ENCODE measurements around the gene LANCL2.
A peak's percentile ranks its signal among the peaks of the same experiment; 100 is the strongest.

LANCL2 gene

DNA sequence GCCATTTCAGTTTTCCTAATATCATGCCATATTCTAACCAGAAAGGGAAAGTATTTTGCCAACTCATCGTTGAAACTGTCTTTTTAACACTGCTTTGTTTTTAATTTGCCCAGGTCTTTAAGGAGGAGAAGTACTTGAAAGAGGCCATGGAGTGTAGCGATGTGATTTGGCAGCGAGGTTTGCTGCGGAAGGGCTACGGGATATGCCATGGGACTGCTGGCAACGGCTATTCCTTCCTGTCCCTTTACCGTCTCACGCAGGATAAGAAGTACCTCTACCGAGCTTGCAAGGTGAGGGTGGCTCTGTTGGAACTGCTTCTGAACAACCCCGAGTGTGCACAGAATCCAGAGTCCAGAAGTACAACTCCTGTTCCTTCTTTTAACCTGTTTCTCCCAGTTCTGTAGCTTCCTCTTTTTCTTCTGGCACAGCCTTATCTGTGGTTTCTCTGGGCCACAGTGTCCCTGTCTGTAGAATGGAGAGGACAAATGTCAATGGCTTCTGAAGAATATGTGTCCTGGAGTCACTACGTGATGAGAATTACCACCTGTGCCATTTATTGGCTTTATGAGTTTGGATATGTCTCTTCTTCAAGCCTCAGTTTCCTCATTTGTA is 60.1 kb downstream of the LANCL2 start:
- H3K36me3 ChIP-seq (ENCODE audit: control insufficient read depth, insufficient read depth, low read length) = peaks cover 13% of the 10 kb centered on the region
- no peak overlapping the region for H3K9ac ChIP-seq (ENCODE audit: low read depth, low read length)
- no peaks in the 10 kb centered on the region for H3K27me3 ChIP-seq (ENCODE audit: control insufficient read depth, insufficient read depth, low read length)
- H3K27ac ChIP-seq (ENCODE audit: low read depth, low read length) = no peak overlapping the region
- H3K4me3 ChIP-seq (ENCODE audit: low read depth, low read length) = no peak overlapping the region
- no peaks in the 10 kb centered on the region for H3K9me3 ChIP-seq (ENCODE audit: control insufficient read depth, insufficient read depth, low read length)
- peaks cover 22% of the 10 kb centered on the region for H3K4me1 ChIP-seq (ENCODE audit: control insufficient read depth, insufficient read depth, low read length)

DNA sequence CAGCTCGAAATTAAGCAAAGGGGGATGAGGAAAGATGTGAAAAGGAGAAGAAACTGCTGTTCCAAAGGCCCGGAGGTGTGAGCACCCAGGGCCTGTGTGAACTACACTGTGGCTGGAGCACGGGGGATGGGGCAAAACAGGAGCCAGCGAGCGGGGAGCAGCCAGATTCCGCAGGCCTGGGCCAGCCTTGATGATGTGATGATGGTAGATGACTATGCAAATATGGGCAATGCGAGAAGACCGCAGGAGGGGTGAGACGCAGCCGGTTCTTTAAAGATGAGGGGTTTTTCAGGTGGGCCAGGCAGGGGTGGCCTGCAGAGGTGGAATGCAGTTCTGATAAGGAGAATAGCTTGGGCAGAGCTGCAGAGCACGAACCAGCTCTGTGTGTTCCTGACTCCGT is 61.5 kb downstream of the LANCL2 start:
- no peak overlapping the region for H3K9ac ChIP-seq (ENCODE audit: low read depth, low read length)
- H3K9me3 ChIP-seq (ENCODE audit: control insufficient read depth, insufficient read depth, low read length) = no peaks in the 10 kb centered on the region
- H3K27me3 ChIP-seq (ENCODE audit: control insufficient read depth, insufficient read depth, low read length) = no peaks in the 10 kb centered on the region
- peak overlapping the region; percentile 21 for H3K27ac ChIP-seq (ENCODE audit: low read depth, low read length)
- no peak overlapping the region for H3K4me3 ChIP-seq (ENCODE audit: low read depth, low read length)
- peaks cover 16% of the 10 kb centered on the region for H3K4me1 ChIP-seq (ENCODE audit: control insufficient read depth, insufficient read depth, low read length)
- H3K36me3 ChIP-seq (ENCODE audit: control insufficient read depth, insufficient read depth, low read length) = peaks cover 19% of the 10 kb centered on the region

- Histone ChIP-seq H3K27me3 (ENCODE audit: control insufficient read depth, insufficient read depth, low read length) (no peaks in the 10 kb centered on the region), H3K4me1 (ENCODE audit: control insufficient read depth, insufficient read depth, low read length) (peaks cover 16% of the 10 kb centered on the region), H3K9me3 (ENCODE audit: control insufficient read depth, insufficient read depth, low read length) (no peaks in the 10 kb centered on the region), H3K9ac (ENCODE audit: low read depth, low read length) (no peak overlapping the region), H3K36me3 (ENCODE audit: control insufficient read depth, insufficient read depth, low read length) (peaks cover 19% of the 10 kb centered on the region), H3K27ac (ENCODE audit: low read depth, low read length) (no peak overlapping the region), H3K4me3 (ENCODE audit: low read depth, low read length) (no peak overlapping the region)
Measured at GRCh38 chr7:55427342-55427741, 62.2 kb downstream of the LANCL2 start.

DNA sequence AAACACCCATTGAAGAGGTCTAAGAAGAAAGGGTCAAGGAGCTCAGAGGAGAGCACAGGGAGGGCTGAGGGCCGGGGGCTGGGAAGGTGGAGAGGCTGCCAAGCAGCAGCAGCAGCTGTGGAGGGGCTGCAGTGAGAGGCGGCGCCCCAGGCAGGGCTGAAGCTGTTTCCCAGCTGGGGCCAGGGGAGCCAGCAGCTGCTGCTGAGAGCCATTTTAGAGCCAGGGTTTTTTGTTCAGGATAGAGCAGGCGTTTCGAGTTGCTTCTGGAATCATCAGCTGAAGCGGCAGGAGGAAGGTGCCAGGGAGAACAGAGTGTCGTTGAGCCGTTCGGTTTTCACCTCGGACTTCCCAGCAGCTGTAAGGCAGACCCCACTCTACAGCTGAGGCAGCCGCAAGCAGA is 62.7 kb downstream of the LANCL2 start:
- H3K36me3 ChIP-seq (ENCODE audit: control insufficient read depth, insufficient read depth, low read length) = peaks cover 19% of the 10 kb centered on the region
- H3K27ac ChIP-seq (ENCODE audit: low read depth, low read length) = no peak overlapping the region
- no peaks in the 10 kb centered on the region for H3K27me3 ChIP-seq (ENCODE audit: control insufficient read depth, insufficient read depth, low read length)
- no peaks in the 10 kb centered on the region for H3K9me3 ChIP-seq (ENCODE audit: control insufficient read depth, insufficient read depth, low read length)
- no peak overlapping the region for H3K4me3 ChIP-seq (ENCODE audit: low read depth, low read length)
- H3K9ac ChIP-seq (ENCODE audit: low read depth, low read length) = no peak overlapping the region
- H3K4me1 ChIP-seq (ENCODE audit: control insufficient read depth, insufficient read depth, low read length) = peaks cover 16% of the 10 kb centered on the region

GRCh38 chr7:55429835-55430499 is 64.8 kb downstream of the LANCL2 start:
- Histone ChIP-seq H3K27ac (ENCODE audit: low read depth, low read length) (no peak overlapping the region), H3K27me3 (ENCODE audit: control insufficient read depth, insufficient read depth, low read length) (no peaks in the 10 kb centered on the region), H3K9me3 (ENCODE audit: control insufficient read depth, insufficient read depth, low read length) (no peaks in the 10 kb centered on the region), H3K4me3 (ENCODE audit: low read depth, low read length) (no peak overlapping the region), H3K4me1 (ENCODE audit: control insufficient read depth, insufficient read depth, low read length) (peaks cover 13% of the 10 kb centered on the region), H3K36me3 (ENCODE audit: control insufficient read depth, insufficient read depth, low read length) (peaks cover 19% of the 10 kb centered on the region), H3K9ac (ENCODE audit: low read depth, low read length) (no peak overlapping the region)

- H3K27ac ChIP-seq (ENCODE audit: low read depth, low read length) = no peak overlapping the region
- no peaks in the 10 kb centered on the region for H3K9me3 ChIP-seq (ENCODE audit: control insufficient read depth, insufficient read depth, low read length)
- peaks cover 4% of the 10 kb centered on the region; the same call in 1 of the 2 replicates for H3K4me1 ChIP-seq (ENCODE audit: control insufficient read depth, insufficient read depth, low read length)
- H3K9ac ChIP-seq (ENCODE audit: low read depth, low read length) = no peak overlapping the region
- no peaks in the 10 kb centered on the region for H3K27me3 ChIP-seq (ENCODE audit: control insufficient read depth, insufficient read depth, low read length)
- no peak overlapping the region for H3K4me3 ChIP-seq (ENCODE audit: low read depth, low read length)
- H3K36me3 ChIP-seq (ENCODE audit: control insufficient read depth, insufficient read depth, low read length) = peaks cover 10% of the 10 kb centered on the region
Measured at GRCh38 chr7:55431898-55432297, 66.8 kb downstream of the LANCL2 start.

- Histone ChIP-seq H3K9ac (ENCODE audit: low read depth, low read length) (no peak overlapping the region), H3K4me3 (ENCODE audit: low read depth, low read length) (no peak overlapping the region), H3K27me3 (ENCODE audit: control insufficient read depth, insufficient read depth, low read length) (no peaks in the 10 kb centered on the region), H3K4me1 (ENCODE audit: control insufficient read depth, insufficient read depth, low read length) (no peaks in the 10 kb centered on the region), H3K27ac (ENCODE audit: low read depth, low read length) (no peak overlapping the region), H3K36me3 (ENCODE audit: control insufficient read depth, insufficient read depth, low read length) (peaks cover 10% of the 10 kb centered on the region), H3K9me3 (ENCODE audit: control insufficient read depth, insufficient read depth, low read length) (no peaks in the 10 kb centered on the region)
Measured at GRCh38 chr7:55432506-55432905, 67.4 kb downstream of the LANCL2 start.

- no peaks in the 10 kb centered on the region for H3K9me3 ChIP-seq (ENCODE audit: control insufficient read depth, insufficient read depth, low read length)
- no peaks in the 10 kb centered on the region for H3K27me3 ChIP-seq (ENCODE audit: control insufficient read depth, insufficient read depth, low read length)
- H3K27ac ChIP-seq (ENCODE audit: low read depth, low read length) = no peak overlapping the region
Measured at GRCh38 chr7:55432939-55433784, 68.0 kb downstream of the LANCL2 start.

DNA sequence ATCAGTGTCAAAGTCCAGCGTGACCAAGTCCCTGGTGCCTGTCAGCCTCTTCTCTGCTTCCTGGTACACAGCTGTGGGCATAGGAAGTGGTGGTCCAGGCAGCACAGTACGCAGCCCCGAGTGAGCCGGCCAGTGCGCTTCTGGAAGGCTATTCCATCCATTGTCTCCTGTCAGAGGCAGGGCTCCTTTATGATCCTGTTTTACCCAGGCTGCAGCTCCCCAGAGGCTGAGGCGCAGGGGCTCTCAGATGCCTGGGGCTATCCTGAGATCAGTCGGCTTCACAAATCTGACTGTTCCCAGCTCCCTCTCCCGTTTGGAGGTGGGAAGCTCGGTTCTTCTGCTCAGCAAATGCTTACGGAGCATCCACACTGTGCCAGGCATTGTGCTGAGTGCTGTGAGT is 70.3 kb downstream of the LANCL2 start:
- no peak overlapping the region for H3K27ac ChIP-seq (ENCODE audit: low read depth, low read length)
- H3K4me3 ChIP-seq (ENCODE audit: low read depth, low read length) = no peak overlapping the region
- no peaks in the 10 kb centered on the region for H3K4me1 ChIP-seq (ENCODE audit: control insufficient read depth, insufficient read depth, low read length)
- no peaks in the 10 kb centered on the region for H3K9me3 ChIP-seq (ENCODE audit: control insufficient read depth, insufficient read depth, low read length)
- H3K27me3 ChIP-seq (ENCODE audit: control insufficient read depth, insufficient read depth, low read length) = no peaks in the 10 kb centered on the region
- no peak overlapping the region for H3K9ac ChIP-seq (ENCODE audit: low read depth, low read length)
- H3K36me3 ChIP-seq (ENCODE audit: control insufficient read depth, insufficient read depth, low read length) = peaks cover 6% of the 10 kb centered on the region; the same call in 1 of the 2 replicates

More at GRCh38 chr7:55432939-55433784, 68.0 kb downstream of the LANCL2 start:
- peaks cover 10% of the 10 kb centered on the region for H3K36me3 ChIP-seq (ENCODE audit: control insufficient read depth, insufficient read depth, low read length)
- H3K4me1 ChIP-seq (ENCODE audit: control insufficient read depth, insufficient read depth, low read length) = no peaks in the 10 kb centered on the region
- H3K9ac ChIP-seq (ENCODE audit: low read depth, low read length) = no peak overlapping the region
- no peak overlapping the region for H3K4me3 ChIP-seq (ENCODE audit: low read depth, low read length)

DNA sequence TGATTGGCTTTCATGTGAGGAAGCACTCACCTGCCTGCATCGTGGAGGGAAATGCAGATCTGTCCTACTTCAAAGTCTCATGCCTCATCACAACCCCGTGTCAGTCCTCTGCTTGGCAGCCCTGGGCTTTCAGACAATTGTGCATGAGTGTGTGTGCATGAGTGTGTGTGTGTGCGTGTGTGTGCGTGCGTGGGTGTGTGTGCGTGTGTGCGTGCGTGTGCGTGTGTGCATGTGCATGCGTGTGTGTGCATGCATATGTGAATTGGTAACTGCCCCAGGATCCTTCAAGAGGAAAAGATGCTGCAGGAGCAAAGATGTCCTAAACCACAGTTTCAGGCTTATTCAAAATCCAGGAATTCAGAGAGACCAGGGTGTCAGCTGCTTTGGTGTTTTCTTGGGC is 71.3 kb downstream of the LANCL2 start:
- Histone ChIP-seq H3K27me3 (ENCODE audit: control insufficient read depth, insufficient read depth, low read length) (no peaks in the 10 kb centered on the region), H3K27ac (ENCODE audit: low read depth, low read length) (no peak overlapping the region), H3K9me3 (ENCODE audit: control insufficient read depth, insufficient read depth, low read length) (no peaks in the 10 kb centered on the region), H3K4me1 (ENCODE audit: control insufficient read depth, insufficient read depth, low read length) (no peaks in the 10 kb centered on the region), H3K36me3 (ENCODE audit: control insufficient read depth, insufficient read depth, low read length) (peaks cover 2% of the 10 kb centered on the region; the same call in 1 of the 2 replicates), H3K4me3 (ENCODE audit: low read depth, low read length) (no peak overlapping the region), H3K9ac (ENCODE audit: low read depth, low read length) (no peak overlapping the region)

GRCh38 chr7:55437375-55437774 is 72.2 kb downstream of the LANCL2 start:
- H3K9me3 ChIP-seq (ENCODE audit: control insufficient read depth, insufficient read depth, low read length) = no peaks in the 10 kb centered on the region
- H3K36me3 ChIP-seq (ENCODE audit: control insufficient read depth, insufficient read depth, low read length) = no peaks in the 10 kb centered on the region
- H3K9ac ChIP-seq (ENCODE audit: low read depth, low read length) = no peak overlapping the region
- H3K27ac ChIP-seq (ENCODE audit: low read depth, low read length) = no peak overlapping the region
- no peak overlapping the region for H3K4me3 ChIP-seq (ENCODE audit: low read depth, low read length)
- H3K4me1 ChIP-seq (ENCODE audit: control insufficient read depth, insufficient read depth, low read length) = no peaks in the 10 kb centered on the region
- no peaks in the 10 kb centered on the region for H3K27me3 ChIP-seq (ENCODE audit: control insufficient read depth, insufficient read depth, low read length)
